Coronary artery (tissue), 2 donors: ENCODE results near the gene PTPN21.
"Not testable (repeated sequence)": the region's sequence is repeated elsewhere in the genome, so short reads cannot be mapped to it uniquely, and the experiment has no call there.

Source experiments
- DNase-seq: peaks from one replicate; pipeline ENCODE4 v3.0.0-alpha.2; 2017; ENCODE audit warnings: low spot score
- H3K27ac ChIP-seq, 2 donors: fragments of 200-600 bp; sonication (generic); one replicate each; pipeline ENCODE4 v1.5.1; 2016 to 2019
- H3K4me3 ChIP-seq: fragments of 200-600 bp; sonication (generic); 2 replicates; pipeline ENCODE4 v1.5.1; 2016; ENCODE audit warnings: mild to moderate bottlenecking, moderate library complexity
- CTCF ChIP-seq: fragments of 200-600 bp; sonication (generic); IDR thresholded peaks from one replicate; pipeline ENCODE4 v1.5.1; 2019; ENCODE audit warnings: antibody characterized with exemption

PTPN21 gene

GRCh38 chr14:88533064-88533602 is 21.7 kb downstream of the PTPN21 start:
- TF ChIP-seq CTCF = no peak
- Histone ChIP-seq H3K4me3 (no peak overlapping the region), H3K27ac (no peak overlapping the region)
- no peak for DNase-seq

- H3K4me3 ChIP-seq, H3K27ac ChIP-seq, DNase-seq: not testable (repeated sequence)
These were observed 24.9 kb downstream of the PTPN21 start for GRCh38 chr14:88529889-88530288.

GRCh38 chr14:88522393-88522792 is 32.4 kb downstream of the PTPN21 start:
- no peak for DNase-seq
- Histone ChIP-seq H3K27ac (no peak overlapping the region), H3K4me3 (no peak overlapping the region)
- no peak for TF ChIP-seq CTCF

- no peak for DNase-seq
- Histone ChIP-seq H3K27ac (peak overlapping the region in 1 of 2 donors; percentile 55), H3K4me3 (no peak overlapping the region)
- TF ChIP-seq CTCF = no peak
These were observed 33.0 kb downstream of the PTPN21 start for GRCh38 chr14:88521818-88522217.

- no peak overlapping the region for H3K4me3 ChIP-seq
- no peak for TF ChIP-seq CTCF
- DNase-seq = no peak
- no peak overlapping the region for H3K27ac ChIP-seq
These were observed 34.9 kb downstream of the PTPN21 start for GRCh38 chr14:88519907-88520306.

- Histone ChIP-seq H3K27ac (no peak overlapping the region), H3K4me3 (no peak overlapping the region)
- no peak for TF ChIP-seq CTCF
- no peak for DNase-seq
These were observed 36.0 kb downstream of the PTPN21 start for GRCh38 chr14:88518592-88519512.

- Histone ChIP-seq H3K27ac (no peak overlapping the region), H3K4me3 (no peak overlapping the region)
- TF ChIP-seq CTCF = no peak
- no peak for DNase-seq
These were observed 37.9 kb downstream of the PTPN21 start for GRCh38 chr14:88516861-88517357.
